HepG2 (cell line): ENCODE measurements around the gene PLSCR4. TPM values are rescaled to one million over a fixed set of nuclear protein-coding genes. Genes with fewer than 3 reads are reported as not detected.

ENCODE experiments used
- ATAD3A ChIP-seq: sonication (generic); formaldehyde crosslinking; IDR thresholded peaks from 2 replicates; pipeline ENCODE4 v1.4.0; 2020; ENCODE audit warnings: missing genetic modification reagents
- BCL6 ChIP-seq: IDR thresholded peaks from 2 replicates; pipeline ENCODE4 v1.6.1; 2016; ENCODE audit warnings: missing genetic modification reagents, missing compliant biosample characterization
- DR1 ChIP-seq: sonication (generic); formaldehyde crosslinking; IDR thresholded peaks from 2 replicates; pipeline ENCODE4 v1.8.0; 2021; ENCODE audit warnings: mild to moderate bottlenecking, missing genetic modification reagents, inconsistent platforms
- ERF ChIP-seq: IDR thresholded peaks from 2 replicates; pipeline ENCODE4 v1.6.1; 2018; ENCODE audit warnings: missing biosample characterization, missing genetic modification reagents
- FLYWCH1 ChIP-seq: sonication (generic); formaldehyde crosslinking; IDR thresholded peaks from 2 replicates; pipeline ENCODE4 v1.8.1; 2023; ENCODE audit warnings: mild to moderate bottlenecking, missing genetic modification reagents
- HES4 ChIP-seq: sonication (generic); formaldehyde crosslinking; IDR thresholded peaks from 2 replicates; pipeline ENCODE4 v1.9.0; 2021; ENCODE audit warnings: mild to moderate bottlenecking, missing genetic modification reagents, borderline replicate concordance
- HOXA3 ChIP-seq: sonication (generic); formaldehyde crosslinking; IDR thresholded peaks from 2 replicates; pipeline ENCODE4 v1.5.0; 2020; ENCODE audit warnings: missing genetic modification reagents
- MXD4 ChIP-seq: IDR thresholded peaks from 2 replicates; pipeline ENCODE4 v1.6.1; 2016; ENCODE audit warnings: mild to moderate bottlenecking, missing biosample characterization, missing genetic modification reagents
- NFKBIZ ChIP-seq: IDR thresholded peaks from 2 replicates; pipeline ENCODE4 v1.6.1; 2018; ENCODE audit warnings: missing genetic modification reagents, missing compliant biosample characterization
- PAF1 ChIP-seq: IDR thresholded peaks from 2 replicates; pipeline ENCODE4 v1.6.1; 2016; ENCODE audit warnings: missing genetic modification reagents, missing compliant biosample characterization
- PHF8 ChIP-seq: sonication (generic); formaldehyde crosslinking; IDR thresholded peaks from 2 replicates; pipeline ENCODE4 v1.5.0; 2020; ENCODE audit warnings: missing genetic modification reagents
- PLRG1 ChIP-seq: fragments of 450-650 bp; conservative IDR thresholded peaks from 2 replicates; pipeline ENCODE4 v1.6.1; 2016
- PTBP1 ChIP-seq: fragments of 200-400 bp; formaldehyde crosslinking; IDR thresholded peaks from 2 replicates; pipeline ENCODE4 v1.6.1; 2018; ENCODE audit warnings: low read length, low read depth; ENCODE audit not compliant: poor library complexity, severe bottlenecking
- RNF2 ChIP-seq: fragments of 450-650 bp; conservative IDR thresholded peaks from 2 replicates; pipeline ENCODE4 v1.6.1; 2016; ENCODE audit warnings: low read depth
- SIX4 ChIP-seq: sonication (generic); formaldehyde crosslinking; IDR thresholded peaks from 2 replicates; pipeline ENCODE4 v1.4.0; 2020; ENCODE audit warnings: missing genetic modification reagents
- SPEN ChIP-seq: sonication (generic); formaldehyde crosslinking; IDR thresholded peaks from 2 replicates; pipeline ENCODE4 v1.5.1; 2020; ENCODE audit warnings: low read depth, mild to moderate bottlenecking, missing genetic modification reagents
- XRCC5 ChIP-seq: fragments of 200-400 bp; formaldehyde crosslinking; optimal IDR thresholded peaks from 2 replicates; pipeline ENCODE3; 2017; ENCODE audit warnings: mild to moderate bottlenecking, low read length
- ZBTB8A ChIP-seq: sonication (generic); formaldehyde crosslinking; IDR thresholded peaks from 2 replicates; pipeline ENCODE4 v1.4.0; 2020; ENCODE audit warnings: mild to moderate bottlenecking, low read depth, missing genetic modification reagents, borderline replicate concordance
- ZFY ChIP-seq: sonication (generic); formaldehyde crosslinking; IDR thresholded peaks from 2 replicates; pipeline ENCODE4 v1.4.0; 2020; ENCODE audit warnings: missing genetic modification reagents
- ZNF282 ChIP-seq: fragments of 450-650 bp; IDR thresholded peaks from 2 replicates; pipeline ENCODE4 v1.6.1; 2018; ENCODE audit not compliant: partially characterized antibody
- ZNF383 ChIP-seq: sonication (generic); formaldehyde crosslinking; IDR thresholded peaks from 2 replicates; pipeline ENCODE4 v1.4.0; 2020; ENCODE audit warnings: missing genetic modification reagents, mild to moderate bottlenecking, borderline replicate concordance
- ZNF746 ChIP-seq: sonication (generic); formaldehyde crosslinking; IDR thresholded peaks from 2 replicates; pipeline ENCODE4 v1.8.0; 2022; ENCODE audit warnings: mild to moderate bottlenecking, missing genetic modification reagents
- ZNF770 ChIP-seq: sonication (generic); formaldehyde crosslinking; IDR thresholded peaks from 2 replicates; pipeline ENCODE4 v1.5.0; 2020; ENCODE audit warnings: mild to moderate bottlenecking, missing genetic modification reagents
- ZNF781 ChIP-seq: sonication (generic); formaldehyde crosslinking; IDR thresholded peaks from 2 replicates; pipeline ENCODE4 v1.5.1; 2020; ENCODE audit warnings: borderline replicate concordance, mild to moderate bottlenecking, missing genetic modification reagents; ENCODE audit errors: not compliant biosample characterization
- polyA plus RNA-seq, 8 experiments: library from polyadenylated mRNA; depleted of rRNA in 3 of 8; stranded (reverse) in 7 of 8; unstranded in 1 of 8; fragments of >200 nt; fragmentation: Illumina TruSeq in 4 of 8; extraction: Trizol in 4 of 8; gene quantifications; 2 replicates each; pipeline versions ENCODE4 v1.2.1 to v1.2.3, GENCODE V29; 2011 to 2016; ENCODE audit warnings: low read depth in 4 of 8, missing spikeins in 1 of 8, mixed read lengths in 1 of 8; ENCODE audit not compliant: insufficient read depth in 1 of 8
- total RNA-seq, 5 experiments: library from RNA; depleted of rRNA; stranded (reverse); fragments of >200 nt; fragmentation: Illumina TruSeq; extraction: Trizol; gene quantifications; 2 replicates each; pipeline ENCODE4 v1.2.3, GENCODE V29; 2016; ENCODE audit warnings: low read depth in 1 of 5
- TF ChIP-seq, protein P1 (sequence below): sonication (generic); formaldehyde crosslinking; conservative IDR thresholded peaks from 2 replicates; pipeline ENCODE4 v1.4.0; 2020; ENCODE audit warnings: missing genetic modification reagents
- TF ChIP-seq, protein P2 (sequence below): sonication (generic); formaldehyde crosslinking; IDR thresholded peaks from 2 replicates; pipeline ENCODE4 v1.4.0; 2020; ENCODE audit warnings: missing genetic modification reagents

Gene PLSCR4
- total and polyA plus RNA-seq, 2 of the 13 experiments (the other 11 are each of a cell fraction or from before 2014, with no cell fraction given): 1.5 to 59.0 TPM

DNA sequence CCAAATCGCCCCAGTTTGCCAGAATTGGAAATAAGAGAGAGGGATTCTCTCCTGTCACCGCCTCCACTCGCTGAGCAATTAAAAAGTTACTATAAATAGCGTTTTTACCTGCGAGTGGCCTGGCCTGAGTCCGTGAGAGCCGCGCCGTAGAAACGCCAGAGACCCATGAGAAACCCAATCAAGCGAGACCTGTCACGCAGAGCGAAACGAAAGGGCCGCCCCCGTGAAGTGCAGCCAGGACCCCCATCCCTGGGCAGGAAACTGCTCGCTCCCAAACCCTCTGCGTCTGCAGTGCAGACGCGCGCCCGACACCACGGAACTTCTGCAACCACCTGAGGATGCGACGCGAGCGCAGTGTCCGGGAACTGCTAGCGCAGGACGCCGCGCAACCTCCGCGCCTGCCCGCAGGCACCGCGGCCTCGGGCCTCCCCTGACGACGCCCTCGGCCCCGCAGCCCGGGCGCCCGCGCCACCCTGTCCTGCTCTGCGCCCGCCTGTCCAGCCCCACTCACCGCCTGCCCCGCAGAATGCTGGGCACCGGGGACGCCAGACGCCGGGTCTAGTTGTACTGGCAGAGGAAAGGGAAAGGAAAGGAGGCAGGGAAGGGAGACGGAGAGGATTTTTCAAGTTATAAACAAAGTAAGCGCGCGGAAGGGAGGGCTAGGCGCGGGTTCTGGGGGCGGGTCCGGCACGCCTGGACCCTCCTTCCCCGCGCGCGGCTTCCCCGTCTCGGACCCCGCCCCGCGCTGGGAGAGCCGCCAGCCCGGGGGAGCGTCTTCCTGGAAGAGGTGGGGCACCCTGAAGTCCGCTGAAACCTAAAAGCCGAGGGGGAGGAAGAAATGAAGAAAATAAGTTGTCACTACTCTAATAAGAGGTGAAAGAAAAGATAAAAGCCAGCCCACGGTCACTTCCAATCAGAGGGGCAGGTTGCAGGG, at the start of gene PLSCR4 (continued):
- no peak for TF ChIP-seq NFKBIZ (CRISPR knock-in tag)
- TF ChIP-seq ZNF282: no peak
- TF ChIP-seq ZNF781 (CRISPR knock-in tag): no peak
- TF ChIP-seq ZBTB8A (CRISPR knock-in tag): no peak
- no peak for TF ChIP-seq HOXA3 (CRISPR knock-in tag)
- no peak for TF ChIP-seq ZNF383 (CRISPR knock-in tag)
- no peak for TF ChIP-seq PTBP1
- no peak for TF ChIP-seq ZNF746 (CRISPR knock-in tag)
- TF ChIP-seq PHF8 (CRISPR knock-in tag): peak; percentile 33; the same call in 1 of the 2 replicates
- no peak for TF ChIP-seq FLYWCH1
- TF ChIP-seq XRCC5: peak; percentile 49
- no peak for TF ChIP-seq SPEN (CRISPR knock-in tag)
- TF ChIP-seq ATAD3A (CRISPR knock-in tag): no peak
- no peak for TF ChIP-seq PLRG1
- TF ChIP-seq, protein P1, sequence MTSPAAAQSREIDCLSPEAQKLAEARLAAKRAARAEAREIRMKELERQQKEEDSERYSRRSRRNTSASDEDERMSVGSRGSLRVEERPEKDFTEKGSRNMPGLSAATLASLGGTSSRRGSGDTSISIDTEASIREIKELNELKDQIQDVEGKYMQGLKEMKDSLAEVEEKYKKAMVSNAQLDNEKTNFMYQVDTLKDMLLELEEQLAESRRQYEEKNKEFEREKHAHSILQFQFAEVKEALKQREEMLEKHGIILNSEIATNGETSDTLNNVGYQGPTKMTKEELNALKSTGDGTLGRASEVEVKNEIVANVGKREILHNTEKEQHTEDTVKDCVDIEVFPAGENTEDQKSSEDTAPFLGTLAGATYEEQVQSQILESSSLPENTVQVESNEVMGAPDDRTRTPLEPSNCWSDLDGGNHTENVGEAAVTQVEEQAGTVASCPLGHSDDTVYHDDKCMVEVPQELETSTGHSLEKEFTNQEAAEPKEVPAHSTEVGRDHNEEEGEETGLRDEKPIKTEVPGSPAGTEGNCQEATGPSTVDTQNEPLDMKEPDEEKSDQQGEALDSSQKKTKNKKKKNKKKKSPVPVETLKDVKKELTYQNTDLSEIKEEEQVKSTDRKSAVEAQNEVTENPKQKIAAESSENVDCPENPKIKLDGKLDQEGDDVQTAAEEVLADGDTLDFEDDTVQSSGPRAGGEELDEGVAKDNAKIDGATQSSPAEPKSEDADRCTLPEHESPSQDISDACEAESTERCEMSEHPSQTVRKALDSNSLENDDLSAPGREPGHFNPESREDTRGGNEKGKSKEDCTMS (CRISPR knock-in tag): no peak
- TF ChIP-seq BCL6 (CRISPR knock-in tag): no peak
- TF ChIP-seq DR1: no peak
- peak; percentile 93 for TF ChIP-seq ZNF770 (CRISPR knock-in tag)
- TF ChIP-seq, protein P2, sequence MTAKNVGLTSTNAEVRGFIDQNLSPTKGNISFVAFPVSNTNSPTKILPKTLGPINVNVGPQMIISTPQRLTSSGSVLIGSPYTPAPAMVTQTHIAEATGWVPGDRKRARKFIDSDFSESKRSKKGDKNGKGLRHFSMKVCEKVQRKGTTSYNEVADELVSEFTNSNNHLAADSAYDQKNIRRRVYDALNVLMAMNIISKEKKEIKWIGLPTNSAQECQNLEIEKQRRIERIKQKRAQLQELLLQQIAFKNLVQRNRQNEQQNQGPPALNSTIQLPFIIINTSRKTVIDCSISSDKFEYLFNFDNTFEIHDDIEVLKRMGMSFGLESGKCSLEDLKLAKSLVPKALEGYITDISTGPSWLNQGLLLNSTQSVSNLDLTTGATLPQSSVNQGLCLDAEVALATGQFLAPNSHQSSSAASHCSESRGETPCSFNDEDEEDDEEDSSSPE (CRISPR knock-in tag): no peak
- TF ChIP-seq ERF: no peak
- no peak for TF ChIP-seq PAF1 (CRISPR knock-in tag)
- no peak for TF ChIP-seq SIX4 (CRISPR knock-in tag)
- TF ChIP-seq HES4 (CRISPR knock-in tag): peak; percentile 22; the same call in 1 of the 2 replicates
- TF ChIP-seq MXD4 (CRISPR knock-in tag): no peak
- peak; percentile 53; the same call in 1 of the 2 replicates for TF ChIP-seq ZFY (CRISPR knock-in tag)
- TF ChIP-seq RNF2: peak; percentile 73; the same call in 1 of the 2 replicates
